HG02973 (cell line): ENCODE measurements around the gene TMEM176A.

ENCODE experiments used
- ATAC-seq: cut with Tn5 transposase; IDR thresholded peaks from one replicate; pipeline ENCODE4 v1.9.1; 2021; ENCODE audit warnings: moderate library complexity; ENCODE audit not compliant: unreplicated experiment

The TMEM176A gene

DNA sequence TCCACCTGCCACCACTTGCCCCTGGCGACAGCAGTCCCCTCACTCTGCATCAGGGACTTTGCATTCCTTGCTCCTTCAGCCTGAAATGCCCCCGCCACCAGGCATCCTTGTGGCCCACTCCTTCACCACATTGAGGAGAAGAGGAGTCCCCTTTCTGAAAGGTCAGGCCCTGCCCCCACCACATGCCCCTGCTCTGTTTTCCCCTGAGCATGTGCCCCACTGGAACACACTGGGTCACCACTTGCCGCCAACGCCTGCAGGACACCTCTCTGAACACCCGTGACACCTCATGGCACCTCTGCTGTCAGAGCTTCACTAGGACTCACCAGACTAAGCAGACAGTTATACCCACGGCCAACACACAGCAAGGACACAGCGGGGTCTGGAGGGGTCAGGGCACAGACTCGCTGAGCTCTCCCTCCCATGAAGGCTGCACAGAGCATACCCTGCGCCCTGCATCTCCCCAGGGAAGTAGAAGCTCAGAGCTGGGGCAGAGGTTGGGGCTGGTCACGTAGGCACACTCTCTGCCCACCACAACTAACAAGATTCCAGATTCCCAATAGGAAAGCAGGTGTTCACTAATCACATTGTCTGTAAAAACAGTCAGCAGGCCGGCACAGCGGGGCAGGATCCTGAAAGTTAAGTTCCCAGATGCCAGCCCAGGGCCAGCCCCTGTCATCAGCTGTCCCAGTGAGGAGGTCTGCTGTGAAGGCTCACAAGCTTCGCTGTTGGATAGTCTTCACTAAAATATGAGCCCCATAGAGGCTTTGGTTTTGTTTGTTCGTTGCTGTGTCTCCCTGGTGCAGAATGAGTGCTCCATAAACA lies 45.9 kb downstream of the TMEM176A start:
- no peak for ATAC-seq

DNA sequence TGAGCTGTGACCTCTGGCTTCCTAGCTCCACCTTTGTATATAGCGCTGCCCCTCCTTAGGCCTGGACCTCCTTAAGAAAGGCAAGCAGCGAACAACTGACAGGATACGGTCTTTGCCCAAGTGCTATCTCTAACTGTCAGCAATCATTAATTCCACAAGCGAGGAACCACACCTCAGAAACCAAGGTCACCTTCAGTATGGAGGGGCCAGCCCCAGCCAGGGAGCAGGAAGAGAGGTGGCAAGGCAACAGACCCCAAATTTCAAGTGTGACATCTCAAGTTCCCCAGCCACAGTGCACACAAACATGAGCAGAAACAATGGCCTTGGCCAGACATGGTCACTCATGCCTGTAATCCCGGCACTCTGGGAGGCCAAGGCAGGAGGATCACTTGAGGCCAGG lies 47.0 kb downstream of the TMEM176A start:
- no peak for ATAC-seq

DNA sequence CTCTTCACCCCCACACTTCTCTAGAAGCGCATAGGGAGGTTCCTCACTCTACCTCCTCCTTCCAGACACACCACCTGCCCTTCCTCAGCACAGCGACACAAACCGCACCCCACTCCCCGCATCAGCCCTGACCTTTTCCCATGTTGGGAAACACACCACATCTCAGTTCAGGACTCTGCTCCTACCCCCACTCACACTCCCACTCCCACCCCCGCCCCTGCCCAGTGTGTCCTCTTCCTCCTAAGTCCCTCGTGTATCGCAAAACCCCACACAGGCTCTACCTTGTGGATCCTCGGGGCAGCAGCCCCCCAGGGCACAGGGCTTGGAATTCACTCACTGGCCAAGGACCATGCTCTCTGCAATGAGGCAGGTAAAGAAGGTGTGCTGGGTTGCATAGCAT lies 47.5 kb downstream of the TMEM176A start:
- ATAC-seq = no peak

DNA sequence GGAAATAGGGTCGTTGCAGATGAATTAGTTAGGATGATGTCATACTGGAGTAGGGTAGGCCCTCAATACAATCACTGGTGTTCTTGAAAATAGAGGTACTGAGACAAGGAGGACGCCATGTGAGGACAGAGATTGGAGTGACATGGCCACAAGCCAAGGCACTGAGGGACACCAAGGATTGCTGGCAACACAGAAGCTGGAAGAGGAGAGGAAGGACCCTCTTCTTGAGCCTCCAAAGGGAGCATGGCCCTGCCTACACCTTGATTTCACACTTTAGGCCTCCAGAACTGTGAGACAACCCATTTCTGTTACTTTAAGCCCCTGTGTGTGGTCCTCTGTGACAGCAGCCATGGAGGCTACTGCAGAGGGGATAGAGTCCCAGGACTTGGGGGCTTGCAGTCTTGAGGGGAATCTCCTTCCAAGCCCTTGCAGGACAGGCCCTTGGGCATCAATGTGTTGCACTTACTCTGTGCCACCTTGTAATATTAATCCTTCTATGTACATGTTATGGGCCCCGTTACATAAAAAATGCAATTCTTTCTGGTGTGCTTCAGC lies 48.1 kb downstream of the TMEM176A start:
- no peak for ATAC-seq

DNA sequence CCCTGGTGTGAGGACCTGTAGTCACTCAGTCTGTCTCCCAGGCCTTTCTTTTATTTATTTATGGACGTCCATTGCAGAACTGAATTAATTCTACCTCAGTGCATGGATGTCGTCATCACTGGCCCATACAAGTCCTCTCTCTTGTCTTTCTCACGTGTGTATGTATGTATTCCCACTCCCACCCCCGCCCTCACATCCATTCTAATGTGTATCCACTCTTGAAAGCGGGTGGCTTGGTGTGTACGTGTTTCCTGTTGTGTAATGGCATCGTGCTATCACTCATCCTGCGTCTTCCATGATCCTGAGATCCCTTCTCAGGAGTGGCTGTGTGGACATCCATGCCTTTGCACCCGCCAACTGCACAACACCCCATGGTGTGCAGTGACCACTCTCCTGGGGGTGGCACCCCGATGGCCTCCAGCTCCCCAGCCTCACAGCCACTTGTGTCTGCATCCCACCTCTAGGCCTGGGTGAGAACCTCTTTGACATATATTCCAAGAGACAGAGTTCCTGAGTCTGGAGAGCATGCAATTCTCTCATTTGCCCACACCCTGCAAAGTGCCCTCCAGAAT lies 48.7 kb downstream of the TMEM176A start:
- ATAC-seq = no peak

DNA sequence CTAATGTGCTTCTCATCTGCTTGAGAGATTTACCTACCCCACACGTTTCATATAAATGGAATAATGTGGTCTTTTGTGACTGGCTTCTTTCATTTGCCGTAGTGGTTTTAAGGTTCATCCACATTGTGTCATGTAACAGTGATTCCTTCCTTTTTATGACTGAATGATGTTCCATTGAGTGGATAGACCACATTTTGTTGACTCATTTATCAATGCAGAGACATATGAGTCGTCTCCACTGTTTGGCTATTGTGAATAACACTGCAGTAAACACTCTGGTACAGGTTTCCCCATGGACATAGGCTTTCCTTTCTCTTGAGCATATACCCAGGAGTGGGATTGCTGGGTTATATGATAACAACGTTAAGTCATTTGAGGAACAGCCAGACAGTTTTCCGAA lies 49.7 kb downstream of the TMEM176A start:
- no peak for ATAC-seq

DNA sequence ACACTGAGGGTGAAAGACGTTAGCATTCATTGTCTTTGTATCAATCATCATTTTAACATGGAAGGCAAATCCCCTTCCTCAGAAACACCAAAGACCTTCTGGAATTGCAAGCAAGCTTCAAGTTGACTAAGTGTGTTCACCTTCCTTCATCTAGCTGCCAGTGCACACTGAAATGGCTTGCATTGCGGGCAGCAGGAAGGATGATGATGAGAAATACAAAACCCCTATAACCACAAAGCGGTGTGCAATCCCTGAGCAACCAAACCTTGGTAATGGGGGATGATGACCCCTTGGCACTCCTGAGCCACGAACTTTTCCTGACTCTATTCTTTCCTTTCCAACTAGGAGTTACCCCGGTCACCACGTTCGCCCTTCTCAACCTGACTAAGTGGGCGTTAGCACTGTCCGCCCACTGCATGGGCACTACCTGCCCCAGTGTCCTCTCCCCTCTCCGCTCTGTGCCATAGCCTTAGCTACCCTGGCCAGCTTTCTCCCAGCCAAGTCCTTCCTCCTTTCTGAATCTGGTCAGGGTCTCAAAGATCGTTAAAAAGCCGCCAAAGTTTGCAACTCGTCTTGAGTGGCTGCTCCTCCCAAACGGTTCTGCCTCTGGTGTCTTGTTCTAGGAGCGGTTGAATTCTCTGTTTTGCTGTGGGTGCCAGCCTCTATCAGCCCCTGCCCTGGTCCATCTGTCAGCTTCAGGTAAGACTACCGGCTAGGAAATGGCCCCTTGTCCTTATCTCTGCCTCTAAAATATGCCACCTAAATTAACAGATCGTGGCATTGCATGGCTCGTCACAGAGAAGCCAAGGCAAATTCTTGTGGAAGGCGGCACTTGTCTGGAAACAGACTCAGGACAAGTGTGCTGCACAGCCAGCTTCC lies 51.2 kb downstream of the TMEM176A start:
- ATAC-seq = no peak

DNA sequence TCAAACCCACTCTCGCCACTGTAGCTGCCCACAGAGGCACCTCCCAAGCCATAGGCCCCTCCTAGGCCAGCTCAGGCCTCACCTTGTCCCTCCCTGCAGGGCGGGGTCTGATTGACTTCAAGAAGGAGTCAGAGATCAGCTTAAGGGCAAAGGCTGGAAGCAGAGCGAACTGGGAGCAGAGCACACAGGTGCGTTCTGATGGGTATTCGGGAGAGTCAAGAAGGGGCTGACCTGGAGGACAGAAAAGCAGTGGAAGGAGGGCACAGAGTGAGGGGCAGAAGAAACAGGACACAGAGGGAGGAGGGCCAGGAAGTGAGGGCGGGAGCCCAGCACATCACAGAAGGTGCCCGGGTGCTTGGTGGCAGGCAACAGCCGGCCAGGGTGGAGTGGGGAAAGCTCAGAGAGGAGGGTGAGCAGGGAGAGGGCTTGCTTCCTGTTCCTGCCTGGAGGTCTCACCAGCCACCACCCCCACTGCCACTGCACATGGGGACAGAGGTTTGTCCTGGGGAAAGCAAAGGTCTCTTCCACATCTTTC lies 51.9 kb downstream of the TMEM176A start, which contains the start of gene AOC1:
AOC1 (plus strand) TSS at position 147 of the 535 bp plus-strand sequence. CDS start 3,954 bp downstream, outside the sequence.
- no peak for ATAC-seq

DNA sequence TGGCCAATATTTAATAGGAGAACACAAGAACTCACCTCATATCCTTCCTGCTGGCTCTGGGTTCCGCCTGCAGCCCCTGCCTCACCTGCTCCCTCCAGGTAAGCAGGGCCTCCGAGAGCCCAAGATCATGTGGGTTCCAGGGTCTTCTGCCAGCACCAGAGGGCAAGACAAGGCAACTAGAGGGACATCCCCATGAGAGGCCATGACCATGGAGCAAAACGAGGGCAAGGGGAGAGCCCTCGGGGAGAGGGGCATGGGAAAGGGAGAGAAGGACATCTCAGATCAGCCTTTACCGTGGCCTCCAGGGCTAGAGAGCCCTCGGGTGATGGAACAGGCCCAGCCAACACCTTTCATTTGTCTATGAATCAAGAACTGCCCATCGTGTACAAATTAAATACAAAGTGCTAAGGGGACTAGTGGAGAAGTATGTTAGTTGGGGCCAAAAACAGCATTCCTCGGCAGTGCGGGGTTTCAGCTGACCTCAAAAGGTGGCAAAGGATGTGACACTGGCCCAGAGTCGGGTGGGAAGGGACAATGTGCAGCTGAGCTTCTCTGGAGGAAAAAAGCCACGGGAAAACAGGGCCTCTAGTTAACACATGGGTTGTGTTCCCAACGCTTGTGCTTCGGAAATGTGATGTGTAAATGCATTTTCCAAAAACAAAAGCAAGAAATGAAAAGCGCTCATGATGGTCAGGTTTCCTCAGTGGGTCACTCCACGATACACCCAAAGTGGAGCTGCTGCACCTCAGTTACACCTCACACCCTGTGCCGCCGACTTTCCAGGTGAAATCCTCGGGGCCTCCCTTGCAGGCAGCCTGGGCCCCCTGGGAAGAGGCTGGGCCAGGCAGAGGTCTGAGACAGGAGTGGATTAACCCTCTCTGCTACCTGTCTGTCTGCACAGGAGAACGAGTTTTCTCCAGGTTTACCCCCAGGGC lies 53.8 kb downstream of the TMEM176A start:
- ATAC-seq = no peak
